ENCODE measurements around the gene PMEPA1.

The PMEPA1 gene

GRCh38 chr20:57609086-57609841 lies 100.6 kb downstream of the PMEPA1 start:
- no peak for DNase-seq (ENCODE audit: low spot score)

DNA sequence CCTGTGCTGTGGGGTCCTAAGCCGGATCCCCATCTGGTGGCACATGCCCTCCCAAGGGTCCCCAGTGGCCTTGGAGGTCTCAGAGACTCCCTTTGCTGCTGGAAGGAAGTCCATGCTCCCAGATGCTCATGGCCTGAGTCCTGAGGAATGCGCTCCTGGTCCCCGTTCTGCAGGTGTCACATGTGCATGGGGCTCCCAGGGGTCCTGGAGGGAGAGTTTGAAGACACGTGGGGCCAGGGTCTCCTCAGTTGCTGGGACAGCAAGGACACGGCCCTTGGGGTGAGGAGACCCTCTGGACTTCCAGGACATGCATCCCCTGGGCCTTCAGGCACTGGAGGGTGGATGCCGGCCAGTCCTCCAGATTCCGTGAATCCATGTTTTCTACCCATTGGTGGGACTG lies 101.3 kb downstream of the PMEPA1 start:
- DNase-seq (ENCODE audit: low spot score) = no peak

DNA sequence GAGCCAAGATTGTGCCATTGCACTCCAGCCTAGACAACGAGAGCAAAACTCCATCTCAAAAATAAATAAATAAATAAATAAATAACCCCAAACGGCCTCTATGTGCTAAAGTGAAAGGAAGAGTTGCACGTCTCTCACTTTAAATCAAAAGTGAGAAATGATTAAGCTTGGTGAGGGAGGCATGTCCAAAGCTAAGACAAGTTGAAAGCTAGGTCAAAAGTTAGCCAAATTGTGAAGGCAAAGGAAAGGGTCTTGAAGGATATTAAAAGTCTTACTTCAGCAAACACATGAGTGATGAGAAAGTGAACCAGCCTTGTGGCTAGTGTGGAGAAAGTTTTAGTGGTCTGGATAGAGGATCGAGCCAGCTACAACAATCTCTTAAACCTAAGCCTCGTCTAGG lies 103.9 kb downstream of the PMEPA1 start:
- no peak for DNase-seq (ENCODE audit: low spot score)

- DNase-seq (ENCODE audit: low spot score) = no peak
These were observed 104.8 kb downstream of the PMEPA1 start for GRCh38 chr20:57605045-57605444.

DNA sequence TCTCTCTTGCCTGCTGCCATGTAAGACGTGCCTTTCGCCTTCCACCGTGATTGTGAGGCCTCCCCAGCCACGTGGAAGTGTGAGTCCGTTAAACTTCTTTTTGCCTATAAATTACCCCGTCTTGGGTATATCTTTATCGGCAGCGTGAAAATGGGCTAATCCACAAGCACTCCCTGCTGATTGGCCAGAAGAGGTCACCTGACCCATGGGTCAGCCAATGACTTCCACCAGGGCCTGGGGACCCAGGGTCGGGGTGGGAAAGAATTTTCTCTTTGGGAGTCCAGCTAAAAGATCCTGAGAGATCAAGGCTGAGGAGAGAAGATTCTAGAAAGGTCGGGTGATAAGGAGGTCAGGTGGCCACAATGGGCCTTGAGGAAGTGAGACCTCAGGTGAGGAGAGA lies 106.7 kb downstream of the PMEPA1 start:
- DNase-seq (ENCODE audit: low spot score) = no peak

DNA sequence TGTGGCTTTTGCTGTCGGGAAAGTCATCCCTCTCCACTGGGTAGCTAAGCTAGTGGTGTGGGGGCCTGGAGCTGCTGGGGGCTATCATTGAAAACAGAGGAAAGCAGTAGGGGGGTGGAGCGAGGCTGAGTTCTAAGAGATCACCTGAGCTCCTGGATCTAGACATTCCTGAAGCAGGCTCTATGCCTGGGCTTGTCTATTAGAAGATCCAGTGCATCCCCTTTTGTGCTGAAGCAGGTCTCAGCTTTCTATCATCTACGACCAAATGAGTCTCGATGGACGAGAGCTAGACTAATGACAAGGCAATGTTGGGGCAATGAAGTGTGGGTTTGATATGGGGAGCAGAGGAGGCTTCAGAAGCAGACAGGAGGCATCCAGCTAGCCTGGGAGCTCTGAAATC lies 108.1 kb downstream of the PMEPA1 start:
- no peak for DNase-seq (ENCODE audit: low spot score)

GRCh38 chr20:57601211-57601570 lies 108.6 kb downstream of the PMEPA1 start:
- no peak for DNase-seq (ENCODE audit: low spot score)

DNA sequence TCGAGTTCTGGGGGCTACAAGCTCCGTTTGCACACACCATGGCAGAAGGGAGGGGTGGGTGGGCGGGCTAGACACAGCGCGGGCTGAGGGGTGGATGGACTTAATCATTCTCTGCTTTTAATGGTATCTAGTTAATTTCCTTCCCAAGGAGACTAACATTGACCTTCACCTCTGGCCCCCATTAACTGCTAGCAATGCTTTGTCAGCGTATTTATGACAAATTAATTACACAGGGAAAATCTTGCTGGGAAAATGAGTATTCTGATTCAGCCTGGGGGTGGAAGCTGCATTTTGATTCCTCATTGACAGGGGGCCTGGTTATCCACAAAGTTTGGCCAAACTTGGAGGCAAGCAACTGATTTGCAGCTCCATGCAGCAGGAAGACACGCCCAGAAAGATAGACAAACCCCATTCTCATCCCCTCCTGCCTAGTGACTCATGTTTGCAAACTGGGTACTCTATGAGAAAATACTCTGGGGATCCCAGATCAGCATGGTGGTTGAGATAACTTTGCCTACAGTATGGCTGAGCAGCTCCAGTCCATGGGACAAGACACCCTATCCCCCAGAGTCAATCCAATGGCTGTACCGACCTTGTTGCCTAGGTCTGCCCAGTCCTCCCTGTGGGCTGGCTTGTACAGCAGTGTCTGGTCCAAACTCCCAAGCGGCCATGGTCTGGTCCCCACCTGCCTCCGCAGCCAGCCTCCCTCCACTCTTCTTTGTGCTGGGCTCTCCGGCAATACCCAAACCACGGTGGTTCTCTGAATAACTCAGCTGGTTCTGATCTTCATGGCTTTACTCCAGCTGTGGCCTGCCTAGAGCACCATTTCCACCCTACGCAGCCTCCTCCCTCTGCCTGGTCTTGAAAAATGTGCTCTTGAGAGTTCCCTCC lies 109.2 kb downstream of the PMEPA1 start:
- DNase-seq (ENCODE audit: low spot score) = no peak

- no peak for DNase-seq (ENCODE audit: low spot score)
These were observed 111.3 kb downstream of the PMEPA1 start for GRCh38 chr20:57598491-57598890.

Measured in AG08396 (cell line).